Colonic mucosa (tissue), 4 donors: ENCODE measurements around the gene S100A16. TPM values are rescaled to one million over a fixed set of nuclear protein-coding genes. Genes with fewer than 3 reads are reported as not detected.

Source experiments
- DNase-seq: peaks from one replicate; pipeline ENCODE4 v3.0.0-alpha.2; 2020
- H3K27ac ChIP-seq: fragments of 200-600 bp; one replicate; pipeline ENCODE4 v1.8.0; 2021
- H3K27me3 ChIP-seq: fragments of 200-600 bp; one replicate; pipeline ENCODE4 v1.8.0; 2021
- H3K36me3 ChIP-seq: fragments of 200-600 bp; one replicate; pipeline ENCODE4 v1.8.0; 2021
- H3K4me1 ChIP-seq: fragments of 200-600 bp; one replicate; pipeline ENCODE4 v1.8.0; 2021; ENCODE audit warnings: mild to moderate bottlenecking
- H3K4me3 ChIP-seq: fragments of 200-600 bp; one replicate; pipeline ENCODE4 v1.8.0; 2021
- H3K9ac ChIP-seq, 2 donors: one replicate each; pipeline ENCODE4 v1.7.0; 2013; ENCODE audit warnings: control low read depth in 2 of 2, low read depth in 2 of 2, low read length in 2 of 2
- H3K9me3 ChIP-seq: fragments of 200-600 bp; one replicate; pipeline ENCODE4 v1.8.0; 2021
- intact Hi-C: fragments of 100-400 bp; cut with DNase I; formaldehyde crosslinking; loops from one replicate; pipeline ENCODE4 v1.14.1; 2022
- total RNA-seq, 2 donors: library from RNA; stranded (reverse); fragmentation: NEBNext Ultra II Directional in 1 of 2; extraction: Animal tissue kit (Norgen Biotek cat#: 25700) in 1 of 2; gene quantifications; one replicate each; pipeline ENCODE4 v1.2.1, GENCODE V29; 2021
- TF ChIP-seq, protein P1 (sequence below): fragments of 200-600 bp; IDR thresholded peaks from one replicate; pipeline ENCODE4 v1.8.0; 2022; ENCODE audit warnings: antibody characterized with exemption, mild to moderate bottlenecking
- donor health status: healthy.
- donor health status: DM: no; HTN: no; CAD: no.
- donor health status: DM: no; HTN: no; CAD: no.

Gene S100A16
- total RNA-seq, 2 donors from 2014 or later = 232 to 288 TPM

DNA sequence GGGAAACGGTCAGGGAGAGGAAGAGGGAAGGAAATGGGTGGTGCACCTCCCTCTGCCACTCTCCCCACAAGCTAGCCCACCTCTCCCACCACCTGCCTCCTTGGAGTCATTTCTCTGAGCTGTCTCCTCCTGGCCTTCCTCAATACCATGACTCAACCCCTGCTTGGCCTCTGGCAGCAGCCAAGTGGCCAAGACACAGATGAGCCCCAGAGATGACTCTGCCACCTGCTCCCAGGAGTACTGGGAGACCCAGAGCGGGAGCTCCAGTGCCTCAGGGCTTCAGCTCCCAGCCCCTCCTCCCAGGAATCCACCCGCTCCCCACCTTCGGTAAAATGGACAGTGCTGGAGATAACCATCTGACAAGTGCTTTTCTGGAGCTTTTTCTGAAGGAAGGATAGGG, 2.6 kb downstream of the S100A16 start:
- DNase-seq = peak; percentile 30
- Histone ChIP-seq H3K9me3 (no peaks in the 10 kb centered on the region), H3K4me3 (peak overlapping the region; percentile 13), H3K9ac (peak overlapping the region in 1 of 2 donors; percentile 78), H3K36me3 (no peaks in the 10 kb centered on the region), H3K4me1 (peaks cover 22% of the 10 kb centered on the region), H3K27ac (peak overlapping the region; percentile 78), H3K27me3 (no peaks in the 10 kb centered on the region)
- intact Hi-C loops = no loop called here
- TF ChIP-seq, protein P1, sequence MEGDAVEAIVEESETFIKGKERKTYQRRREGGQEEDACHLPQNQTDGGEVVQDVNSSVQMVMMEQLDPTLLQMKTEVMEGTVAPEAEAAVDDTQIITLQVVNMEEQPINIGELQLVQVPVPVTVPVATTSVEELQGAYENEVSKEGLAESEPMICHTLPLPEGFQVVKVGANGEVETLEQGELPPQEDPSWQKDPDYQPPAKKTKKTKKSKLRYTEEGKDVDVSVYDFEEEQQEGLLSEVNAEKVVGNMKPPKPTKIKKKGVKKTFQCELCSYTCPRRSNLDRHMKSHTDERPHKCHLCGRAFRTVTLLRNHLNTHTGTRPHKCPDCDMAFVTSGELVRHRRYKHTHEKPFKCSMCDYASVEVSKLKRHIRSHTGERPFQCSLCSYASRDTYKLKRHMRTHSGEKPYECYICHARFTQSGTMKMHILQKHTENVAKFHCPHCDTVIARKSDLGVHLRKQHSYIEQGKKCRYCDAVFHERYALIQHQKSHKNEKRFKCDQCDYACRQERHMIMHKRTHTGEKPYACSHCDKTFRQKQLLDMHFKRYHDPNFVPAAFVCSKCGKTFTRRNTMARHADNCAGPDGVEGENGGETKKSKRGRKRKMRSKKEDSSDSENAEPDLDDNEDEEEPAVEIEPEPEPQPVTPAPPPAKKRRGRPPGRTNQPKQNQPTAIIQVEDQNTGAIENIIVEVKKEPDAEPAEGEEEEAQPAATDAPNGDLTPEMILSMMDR = no peak

DNA sequence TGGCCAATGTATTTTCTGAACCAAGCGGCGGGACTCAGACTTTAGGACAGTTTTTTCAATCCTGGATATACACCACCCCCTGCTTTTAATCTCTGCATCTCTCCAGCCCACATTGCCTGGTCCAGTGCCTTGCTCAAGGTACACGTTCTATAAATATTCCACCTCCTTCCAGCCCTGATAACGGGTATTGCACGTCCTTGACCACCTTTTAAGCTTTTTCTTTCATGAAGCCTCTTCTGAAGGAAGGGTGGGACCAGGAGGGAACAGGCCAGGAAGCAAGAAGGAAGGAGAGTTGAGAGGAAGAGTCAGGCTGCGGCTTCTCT, 3.4 kb downstream of the S100A16 start:
- DNase-seq = no peak
- TF ChIP-seq, protein P1 = no peak
- Histone ChIP-seq H3K27me3 (no peaks in the 10 kb centered on the region), H3K27ac (peak overlapping the region; percentile 78), H3K4me1 (peaks cover 22% of the 10 kb centered on the region), H3K9me3 (no peaks in the 10 kb centered on the region), H3K9ac (peak overlapping the region in 1 of 2 donors; percentile 78), H3K4me3 (no peak overlapping the region), H3K36me3 (no peaks in the 10 kb centered on the region)
- intact Hi-C loops = no loop called here

DNA sequence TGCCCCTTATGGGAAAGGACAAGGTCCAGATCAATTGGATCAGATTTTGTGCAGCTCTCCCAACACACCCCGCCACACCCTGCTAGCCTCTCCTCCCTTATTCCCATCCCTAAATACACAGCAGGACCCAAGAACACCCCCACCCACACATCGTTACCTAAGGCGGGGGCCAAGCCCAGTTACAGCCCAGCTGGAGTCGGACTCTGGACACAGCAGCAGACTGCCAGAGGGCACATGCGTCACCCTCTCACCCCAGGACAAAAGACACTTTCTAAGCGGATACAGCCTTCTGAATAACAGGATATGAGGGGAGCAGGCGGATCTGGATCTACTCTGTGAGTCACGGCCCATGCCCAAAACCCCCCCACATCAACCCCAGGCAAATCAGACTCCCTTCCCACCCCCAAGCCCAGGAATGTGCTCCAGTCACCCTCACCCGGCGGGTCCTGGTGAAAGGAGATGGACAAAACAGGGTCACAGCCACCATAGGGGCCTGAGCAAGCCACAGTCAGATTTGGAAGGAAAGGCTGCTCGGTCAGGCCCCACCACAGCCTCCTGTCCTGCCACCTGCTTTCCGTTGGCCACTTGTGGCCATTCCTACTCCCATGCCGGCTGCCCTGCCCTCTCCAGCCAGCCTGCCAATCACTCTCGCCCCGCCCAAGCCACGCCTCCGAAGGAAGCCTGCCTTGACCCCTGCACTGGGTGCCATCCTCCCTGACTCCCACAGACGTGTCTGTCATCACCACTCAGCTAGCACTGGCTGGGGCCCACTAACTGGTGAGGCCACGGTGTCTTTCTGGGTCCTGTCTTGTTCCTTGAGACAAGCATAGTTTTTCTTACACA, 4.0 kb downstream of the S100A16 start:
- H3K4me3 ChIP-seq = peak overlapping the region; percentile 12
- peak overlapping the region; percentile 78 for H3K27ac ChIP-seq
- intact Hi-C loops = no loop called here
- DNase-seq = peak; percentile 94
- no peaks in the 10 kb centered on the region for H3K36me3 ChIP-seq
- H3K9me3 ChIP-seq = no peaks in the 10 kb centered on the region
- H3K9ac ChIP-seq = peak overlapping the region; percentile 68 to 78
- TF ChIP-seq, protein P1 = no peak
- H3K27me3 ChIP-seq = no peaks in the 10 kb centered on the region
- peaks cover 22% of the 10 kb centered on the region for H3K4me1 ChIP-seq

DNA sequence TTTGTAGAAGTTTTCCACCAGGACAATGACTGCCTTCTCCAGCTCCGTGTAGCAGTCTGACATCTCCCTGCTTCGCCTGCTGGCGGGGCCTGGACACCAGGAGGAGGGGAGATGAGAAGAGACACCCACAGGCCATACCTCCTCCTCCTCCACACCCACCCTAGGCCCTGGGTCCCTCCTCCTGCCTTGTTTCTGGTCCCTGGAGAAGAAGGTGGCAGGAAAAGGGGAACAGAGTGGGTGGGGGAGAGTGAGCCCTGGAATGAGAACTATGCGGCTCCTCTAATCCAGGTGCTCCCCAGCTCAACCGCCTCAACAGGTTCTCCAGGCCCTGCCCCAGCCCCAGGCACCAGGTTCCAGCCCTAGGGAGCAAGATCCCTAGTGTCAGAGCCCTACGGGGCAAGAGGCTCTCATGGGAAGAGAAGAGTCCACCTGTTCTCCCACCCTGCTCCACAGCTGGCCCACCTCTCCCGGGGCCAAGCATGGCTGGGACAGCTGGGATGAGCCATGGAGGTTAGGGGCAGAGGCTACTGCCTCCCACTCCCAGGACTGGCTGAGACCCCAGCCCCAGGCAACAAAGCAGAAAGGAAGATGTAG, 4.8 kb downstream of the S100A16 start:
- Histone ChIP-seq H3K27ac (peak overlapping the region; percentile 78), H3K27me3 (no peaks in the 10 kb centered on the region), H3K4me3 (peak overlapping the region; percentile 12), H3K36me3 (no peaks in the 10 kb centered on the region), H3K9ac (peak overlapping the region; percentile 68 to 78), H3K9me3 (no peaks in the 10 kb centered on the region), H3K4me1 (peaks cover 18% of the 10 kb centered on the region)
- TF ChIP-seq, protein P1 = no peak
- intact Hi-C loops = no loop called here
- DNase-seq = peak; percentile 28

DNA sequence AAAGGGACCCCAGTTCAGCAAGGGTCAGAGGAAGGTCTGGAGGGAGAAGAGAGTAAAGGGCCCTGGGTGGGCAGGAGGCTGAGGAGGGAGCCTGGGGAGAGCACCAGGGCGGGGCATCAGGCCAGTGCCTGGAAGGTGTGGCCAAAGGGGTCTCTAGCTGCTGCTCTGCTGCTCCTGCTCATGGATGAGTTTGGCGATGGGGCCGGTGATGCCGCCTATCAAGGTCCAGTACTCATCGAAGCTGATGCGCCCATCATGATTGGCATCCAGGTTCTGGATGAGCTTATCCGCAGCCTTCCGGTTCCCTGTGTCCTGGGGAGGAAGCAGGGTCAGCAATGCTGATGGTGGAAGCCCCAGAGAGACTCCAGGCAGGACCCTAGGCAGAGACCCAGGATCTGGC, 5.6 kb downstream of the S100A16 start:
- Histone ChIP-seq H3K27ac (no peak overlapping the region), H3K36me3 (no peaks in the 10 kb centered on the region), H3K4me3 (no peak overlapping the region), H3K9ac (peak overlapping the region in 1 of 2 donors; percentile 78), H3K4me1 (peaks cover 16% of the 10 kb centered on the region), H3K9me3 (no peaks in the 10 kb centered on the region), H3K27me3 (no peaks in the 10 kb centered on the region)
- intact Hi-C loops = no loop called here
- no peak for DNase-seq
- TF ChIP-seq, protein P1 = no peak
